ENCODE measurements around the gene HSDL1. TPM values are rescaled to one million over a fixed set of nuclear protein-coding genes. Genes with fewer than 3 reads are reported as not detected.

HSDL1 gene
- polyA plus RNA-seq, 10 donors, result 14.4 to 23.6 (median 17.7) TPM

DNA sequence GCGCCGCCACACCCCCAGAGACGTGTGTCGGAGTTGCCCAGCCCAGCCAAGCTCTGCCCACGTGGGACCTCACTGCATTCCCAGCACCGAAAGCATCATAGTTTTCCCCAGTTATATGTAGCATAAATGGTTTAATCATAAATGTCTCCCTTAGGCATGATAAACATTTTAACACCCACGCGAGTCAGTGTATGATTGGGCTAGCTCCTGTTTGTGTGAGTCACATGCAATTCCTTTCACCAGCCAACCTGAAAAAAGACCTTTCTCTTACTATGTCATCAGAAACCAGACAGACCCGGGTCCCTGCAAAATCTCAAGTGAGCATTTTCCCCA, 32.7 kb upstream of the HSDL1 start:
- peak in 1 of 3 donors; percentile 12 for DNase-seq

GRCh38 chr16:84176192-84177053, 31.4 kb upstream of the HSDL1 start:
- no peak for DNase-seq

DNA sequence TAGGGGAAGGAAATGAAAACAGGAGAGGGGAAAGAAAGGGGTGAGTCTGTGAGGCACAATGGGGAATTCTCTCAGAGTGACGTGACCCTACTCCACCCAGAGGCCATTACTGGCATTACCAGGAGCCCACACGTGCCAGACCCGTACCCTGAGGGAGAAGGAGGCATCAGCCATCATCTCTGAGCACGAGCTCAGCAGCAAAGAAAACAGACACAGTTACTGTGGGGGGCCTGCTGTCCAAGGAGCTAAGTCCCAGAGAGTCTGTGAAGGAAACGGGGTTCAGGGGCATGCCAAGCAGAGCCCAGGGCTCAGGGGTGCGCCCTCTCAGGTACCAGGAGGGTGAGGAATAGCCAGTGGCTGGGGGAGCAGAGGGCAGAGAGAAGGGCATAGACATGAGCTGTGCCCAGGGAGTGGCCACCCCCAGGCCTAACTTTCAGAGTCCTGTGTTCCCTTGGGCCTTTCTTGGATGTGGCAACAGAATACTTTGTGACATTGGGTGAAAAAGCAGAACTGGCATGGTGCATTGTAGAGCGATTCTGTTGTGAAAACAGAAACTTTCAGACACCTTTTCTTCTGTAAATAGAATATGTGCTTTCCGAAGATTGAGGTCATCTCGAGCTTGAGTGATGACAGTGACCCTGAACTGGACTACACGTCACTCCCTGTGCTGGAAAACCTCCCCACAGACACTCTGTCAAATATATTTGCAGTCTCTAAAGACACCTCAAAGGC, 30.5 kb upstream of the HSDL1 start:
- DNase-seq, result no peak

GRCh38 chr16:84174396-84174795, 29.4 kb upstream of the HSDL1 start:
- no peak for DNase-seq

DNA sequence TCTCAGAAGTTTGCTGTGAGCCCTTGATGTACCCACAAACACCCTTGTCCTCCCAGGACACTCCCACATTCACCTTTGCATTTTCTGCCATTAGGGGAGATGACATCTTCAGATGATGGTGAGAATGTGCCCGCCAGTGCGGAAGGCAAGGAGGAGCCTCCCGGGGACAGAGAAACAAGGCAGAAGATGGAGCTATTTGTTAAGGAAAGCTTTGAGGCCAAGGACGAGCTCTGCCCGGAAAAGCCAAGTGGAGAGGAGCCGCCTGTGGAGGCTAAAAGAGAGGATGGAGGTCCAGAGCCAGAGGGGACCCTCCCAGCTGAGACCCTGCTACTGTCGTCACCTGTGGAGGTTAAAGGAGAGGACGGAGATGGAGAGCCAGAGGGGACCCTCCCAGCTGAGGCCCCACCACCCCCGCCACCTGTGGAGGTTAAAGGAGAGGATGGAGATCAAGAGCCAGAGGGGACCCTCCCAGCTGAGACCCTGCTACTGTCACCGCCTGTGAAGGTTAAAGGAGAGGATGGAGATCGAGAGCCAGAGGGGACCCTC, 24.9 kb upstream of the HSDL1 start:
- DNase-seq, result no peak

- DNase-seq, result no peak
These were observed 22.1 kb upstream of the HSDL1 start for GRCh38 chr16:84166796-84167695.

GRCh38 chr16:84165746-84166145, 20.8 kb upstream of the HSDL1 start:
- no peak for DNase-seq

GRCh38 chr16:84161801-84162200, 16.8 kb upstream of the HSDL1 start:
- no peak for DNase-seq

DNA sequence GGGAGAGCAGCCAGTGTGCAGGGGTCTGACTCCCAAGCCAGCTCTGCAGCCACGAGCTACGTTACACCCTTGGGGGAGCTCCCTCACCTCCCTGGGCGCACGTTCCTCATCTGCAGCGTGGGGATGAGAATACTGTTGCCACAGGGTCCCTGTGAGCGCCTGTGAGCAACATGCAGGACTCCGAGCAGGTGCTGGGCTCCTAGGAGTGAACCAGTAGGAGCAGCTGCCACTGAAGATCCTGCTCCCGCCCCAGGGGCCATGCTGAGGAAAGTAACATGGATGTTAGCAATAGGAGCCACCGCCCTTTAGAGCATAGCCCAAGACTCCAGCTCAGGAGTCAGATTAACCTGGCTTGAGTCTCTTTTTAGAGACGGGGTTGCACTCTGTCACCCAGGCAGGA, 16.1 kb upstream of the HSDL1 start:
- no peak for DNase-seq

- DNase-seq, result no peak
These were observed 14.8 kb upstream of the HSDL1 start for GRCh38 chr16:84159800-84160199.

DNA sequence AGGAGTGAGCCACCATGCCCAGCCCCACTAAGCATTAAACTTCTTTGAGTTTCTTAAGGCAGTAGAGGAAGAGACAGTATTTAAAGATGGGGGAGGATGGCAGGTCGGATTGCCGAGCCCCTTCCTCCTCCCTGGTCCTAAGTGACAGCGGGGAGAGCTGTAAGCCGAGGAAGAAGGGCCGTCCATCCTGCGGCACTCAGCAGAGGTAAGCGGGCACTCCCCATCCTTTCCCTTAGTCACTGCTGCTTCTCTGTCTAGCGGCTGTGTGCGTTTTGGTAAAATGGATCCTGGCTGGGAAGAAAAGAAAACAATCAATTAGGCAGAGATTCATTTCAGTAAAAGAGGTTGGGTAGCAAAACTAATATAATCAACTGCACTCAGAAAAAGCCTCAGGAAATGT, 14.0 kb upstream of the HSDL1 start:
- no peak for DNase-seq

DNA sequence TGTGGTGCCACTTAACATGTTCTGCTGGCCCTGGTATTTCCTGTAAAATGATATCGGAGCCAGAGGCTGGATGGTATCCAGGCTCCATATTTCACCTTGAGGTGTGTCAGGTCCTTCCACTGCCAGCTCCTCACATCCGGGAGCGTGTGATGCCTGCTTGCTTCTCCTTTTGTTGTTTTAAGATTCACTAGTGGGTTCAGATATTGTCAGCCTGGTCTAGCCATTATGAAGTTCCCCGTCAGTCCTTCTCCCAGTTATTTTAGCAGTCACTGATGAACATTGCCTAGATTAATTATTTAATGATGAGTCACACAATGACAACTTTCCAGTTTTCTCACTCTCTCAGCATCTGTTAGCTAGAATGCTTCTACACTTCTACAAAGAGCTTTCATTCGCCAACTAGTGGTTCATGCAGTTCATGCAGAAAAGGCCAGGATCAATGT, 11.4 kb upstream of the HSDL1 start:
- DNase-seq, result no peak

DNA sequence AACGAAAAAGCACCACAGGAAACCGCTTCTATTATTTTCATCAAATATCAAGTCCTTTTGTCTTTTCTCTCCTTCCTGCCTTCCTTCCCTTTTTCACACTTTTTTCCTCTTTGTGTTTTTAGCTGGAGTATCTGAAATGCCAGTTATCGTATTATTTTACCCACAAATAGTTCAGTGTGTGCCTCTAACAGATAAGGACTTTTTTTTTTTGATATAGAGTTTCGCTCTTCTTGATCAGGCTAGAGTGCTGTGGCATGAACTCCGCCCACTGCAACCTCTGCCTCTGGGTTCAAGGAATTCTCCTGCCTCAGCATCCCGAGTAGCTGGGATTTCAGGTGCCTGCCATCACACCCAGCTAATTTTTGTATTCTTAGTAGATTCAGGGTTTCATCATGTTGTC, 10.8 kb upstream of the HSDL1 start:
- DNase-seq, result no peak

DNA sequence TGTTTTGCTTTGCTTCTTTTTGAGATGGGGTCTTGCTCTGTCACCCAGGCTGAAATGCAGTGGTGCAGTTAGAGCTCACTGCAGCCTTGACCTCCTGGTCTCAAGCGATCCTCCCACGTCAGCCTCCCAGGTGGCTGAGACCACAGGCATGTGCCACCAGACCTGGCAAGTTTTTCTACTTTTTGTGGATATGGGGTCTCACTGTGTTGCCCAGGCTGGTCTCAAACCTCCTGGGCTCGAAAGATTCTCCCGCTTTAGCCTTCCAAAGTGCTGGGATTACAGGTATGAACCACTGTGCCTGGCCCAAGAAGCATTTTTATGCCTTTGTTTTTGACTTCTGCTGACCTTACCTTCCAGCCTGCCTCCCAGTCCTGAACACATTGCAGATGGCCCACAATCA, 10.2 kb upstream of the HSDL1 start:
- DNase-seq, result no peak

DNA sequence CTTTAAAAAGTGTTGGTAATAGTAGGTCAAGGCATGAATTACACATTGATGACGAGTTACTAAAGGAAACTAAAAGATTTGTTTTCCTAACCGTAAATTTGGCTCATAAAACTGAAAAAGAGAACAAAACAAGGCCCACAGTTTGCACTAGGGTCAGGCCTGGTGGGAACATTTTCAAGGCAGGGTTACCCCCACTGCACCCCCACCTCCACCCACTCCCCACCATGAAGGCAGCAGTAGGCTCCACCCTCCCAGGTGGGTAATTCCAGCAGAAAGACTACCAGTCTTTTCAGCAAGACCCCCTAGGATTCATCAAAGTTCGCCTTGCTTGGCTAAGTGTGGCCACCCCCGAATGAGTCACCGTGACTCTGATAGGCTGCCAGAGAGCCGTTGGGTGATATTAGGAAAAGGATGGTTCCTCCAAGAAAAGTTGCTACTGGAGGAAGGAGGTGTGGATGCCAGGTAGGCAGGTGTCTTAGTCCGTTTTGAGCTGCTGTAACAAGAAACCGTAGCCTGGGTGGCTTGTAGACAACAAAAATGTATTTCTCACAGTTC, 8.8 kb upstream of the HSDL1 start:
- no peak for DNase-seq

GRCh38 chr16:84150926-84151325, 5.9 kb upstream of the HSDL1 start:
- no peak for DNase-seq

DNA sequence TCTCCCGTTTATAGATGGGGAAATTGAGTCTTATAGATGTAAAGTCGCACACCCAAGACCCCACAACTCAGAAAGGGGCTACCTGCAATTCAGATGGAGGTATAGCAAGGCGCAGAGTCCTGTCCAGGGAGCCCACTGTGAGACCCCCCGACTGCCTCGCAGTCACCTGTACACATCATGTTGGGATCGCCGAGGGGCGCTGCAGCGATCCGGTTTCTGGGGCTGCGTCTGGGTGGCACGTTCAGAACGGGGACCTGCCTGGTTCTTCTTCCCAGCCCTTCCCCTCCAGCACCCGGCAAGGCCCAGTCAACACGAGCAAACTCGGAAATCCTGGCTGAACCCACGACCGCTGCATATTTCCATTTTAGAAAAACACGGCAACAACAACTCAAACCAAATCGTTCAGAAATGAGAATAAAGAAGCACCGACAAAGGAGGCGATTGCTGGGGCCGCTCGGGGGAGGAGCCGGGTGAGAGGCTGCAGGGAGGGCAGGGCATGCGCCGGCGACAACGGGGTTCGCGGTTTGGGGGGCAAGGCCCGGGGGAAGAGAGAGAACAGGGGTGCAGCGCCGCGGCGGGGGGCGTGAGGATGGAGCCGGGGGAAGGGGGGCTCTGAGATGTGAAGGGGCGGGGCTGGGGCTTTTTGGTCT, 643 bp downstream of the HSDL1 start:
- DNase-seq, result peak in 2 of 3 donors; percentile 27 to 59

DNA sequence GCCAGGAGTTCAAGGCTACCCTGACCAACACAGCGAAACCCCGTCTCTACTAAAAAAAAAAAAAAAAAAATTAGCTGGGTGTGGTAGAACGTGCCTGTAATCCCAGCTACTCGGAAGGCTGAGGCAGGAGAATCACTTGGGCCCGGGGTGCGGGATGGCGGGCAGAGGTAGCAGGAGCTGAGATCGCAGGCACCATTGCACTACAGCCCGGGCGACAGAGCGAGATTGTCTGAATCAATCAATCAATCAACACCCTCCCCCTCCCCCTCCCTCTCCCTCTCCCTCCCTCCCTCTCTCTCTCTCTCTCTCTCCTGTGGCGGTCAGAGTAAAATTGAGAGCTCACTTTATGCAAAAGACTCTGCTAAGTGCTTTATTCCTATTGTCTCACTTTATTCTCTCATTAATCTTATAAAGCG, 1.2 kb downstream of the HSDL1 start:
- no peak for DNase-seq

GRCh38 chr16:84143081-84143480, 1.9 kb downstream of the HSDL1 start:
- DNase-seq, result no peak

GRCh38 chr16:84141143-84141670, 3.8 kb downstream of the HSDL1 start:
- DNase-seq, result no peak

All from muscle of back (tissue), 11 donors.